ENCODE data around the gene PHOSPHO2.

PHOSPHO2 gene

GRCh38 chr2:169694113-169694893, at the start of gene PHOSPHO2, which contains the start of gene CFAP210:
Gene PHOSPHO2 (plus strand): TSS chr2:169694469. CDS start chr2:169700972, 6,503 bp downstream.
Gene CFAP210 (minus strand): TSS chr2:169694405. CDS start chr2:169694327, 78 bp downstream.
- peak; percentile 95 for DNase-seq

- DNase-seq: no peak
These were observed 46.8 kb upstream of the PHOSPHO2 start for GRCh38 chr2:169647496-169647895.

- no peak for DNase-seq
These were observed 45.0 kb upstream of the PHOSPHO2 start for GRCh38 chr2:169649278-169649677.

- DNase-seq: no peak
These were observed 40.6 kb upstream of the PHOSPHO2 start for GRCh38 chr2:169653636-169654035.

GRCh38 chr2:169656164-169656563, 38.1 kb upstream of the PHOSPHO2 start:
- DNase-seq: no peak

- no peak for DNase-seq
These were observed 35.4 kb upstream of the PHOSPHO2 start for GRCh38 chr2:169658877-169659276.

- no peak for DNase-seq
These were observed 34.9 kb upstream of the PHOSPHO2 start for GRCh38 chr2:169659320-169659719.

- no peak for DNase-seq
These were observed 33.0 kb upstream of the PHOSPHO2 start for GRCh38 chr2:169661265-169661664.

- no peak for DNase-seq
These were observed 31.5 kb upstream of the PHOSPHO2 start for GRCh38 chr2:169662744-169663143.

GRCh38 chr2:169663247-169663646, 31.0 kb upstream of the PHOSPHO2 start:
- no peak for DNase-seq

- no peak for DNase-seq
These were observed 29.7 kb upstream of the PHOSPHO2 start for GRCh38 chr2:169664600-169664977.

- DNase-seq: no peak
These were observed 29.0 kb upstream of the PHOSPHO2 start for GRCh38 chr2:169664978-169665930.

GRCh38 chr2:169667583-169667982, 26.7 kb upstream of the PHOSPHO2 start:
- no peak for DNase-seq

- no peak for DNase-seq
These were observed 24.0 kb upstream of the PHOSPHO2 start for GRCh38 chr2:169670215-169670651.

- no peak for DNase-seq
These were observed 23.3 kb upstream of the PHOSPHO2 start for GRCh38 chr2:169670937-169671336.

GRCh38 chr2:169672406-169672805, 21.9 kb upstream of the PHOSPHO2 start:
- DNase-seq: no peak

GRCh38 chr2:169673106-169673505, 21.2 kb upstream of the PHOSPHO2 start:
- no peak for DNase-seq

- no peak for DNase-seq
These were observed 20.3 kb upstream of the PHOSPHO2 start for GRCh38 chr2:169673921-169674320.

GRCh38 chr2:169676357-169676756, 17.9 kb upstream of the PHOSPHO2 start:
- DNase-seq: no peak

GRCh38 chr2:169676850-169677249, 17.4 kb upstream of the PHOSPHO2 start:
- no peak for DNase-seq

- no peak for DNase-seq
These were observed 11.2 kb upstream of the PHOSPHO2 start for GRCh38 chr2:169683054-169683424.

- no peak for DNase-seq
These were observed 10.7 kb upstream of the PHOSPHO2 start for GRCh38 chr2:169683425-169684134.

- no peak for DNase-seq
These were observed 10.1 kb upstream of the PHOSPHO2 start for GRCh38 chr2:169684135-169684565.
